Measurements from ENCODE around the gene RHBDL1.

Gene RHBDL1

DNA sequence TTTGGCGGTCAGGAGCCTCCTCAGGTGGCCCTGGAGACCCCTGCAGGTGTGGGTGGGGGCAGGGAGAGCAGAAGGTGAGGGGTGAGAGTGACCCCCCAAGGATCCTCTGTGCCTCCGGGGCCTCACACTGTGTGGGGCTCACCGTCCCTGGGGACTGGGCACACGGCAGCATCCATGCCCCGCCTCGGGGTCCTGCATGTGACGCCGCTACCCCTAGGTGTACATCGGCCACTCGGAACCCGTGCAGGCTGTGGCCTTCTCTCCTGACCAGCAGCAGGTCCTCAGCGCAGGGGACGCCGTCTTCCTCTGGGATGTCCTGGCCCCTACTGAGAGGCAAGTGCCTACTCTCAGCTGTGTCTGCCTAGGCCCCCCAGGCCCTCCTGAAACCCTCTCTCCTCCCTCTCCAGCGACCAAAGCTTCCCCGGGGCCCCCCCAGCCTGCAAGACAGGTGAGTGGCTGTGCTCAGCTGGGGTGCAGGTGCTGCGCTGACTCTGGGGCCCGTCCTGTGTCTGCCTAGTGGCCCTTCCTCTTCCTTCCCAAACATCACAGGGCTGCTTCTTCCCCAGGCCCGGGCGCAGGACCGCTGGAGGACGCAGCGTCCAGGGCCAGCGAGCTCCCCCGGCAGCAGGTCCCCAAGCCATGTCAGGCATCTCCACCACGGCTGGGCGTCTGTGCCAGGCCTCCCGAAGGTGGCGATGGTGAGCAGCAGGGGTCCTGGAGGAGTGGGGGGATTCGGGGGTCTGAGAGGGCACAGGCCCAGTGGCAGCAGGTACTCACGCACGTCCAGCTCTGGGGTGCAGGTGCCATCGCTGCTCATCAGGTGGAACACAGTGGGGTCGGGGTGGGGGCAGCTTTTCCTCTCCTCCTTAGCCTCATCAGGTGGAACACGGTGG is 16.5 kb upstream of the RHBDL1 start:
- DNase-seq: no peak

DNA sequence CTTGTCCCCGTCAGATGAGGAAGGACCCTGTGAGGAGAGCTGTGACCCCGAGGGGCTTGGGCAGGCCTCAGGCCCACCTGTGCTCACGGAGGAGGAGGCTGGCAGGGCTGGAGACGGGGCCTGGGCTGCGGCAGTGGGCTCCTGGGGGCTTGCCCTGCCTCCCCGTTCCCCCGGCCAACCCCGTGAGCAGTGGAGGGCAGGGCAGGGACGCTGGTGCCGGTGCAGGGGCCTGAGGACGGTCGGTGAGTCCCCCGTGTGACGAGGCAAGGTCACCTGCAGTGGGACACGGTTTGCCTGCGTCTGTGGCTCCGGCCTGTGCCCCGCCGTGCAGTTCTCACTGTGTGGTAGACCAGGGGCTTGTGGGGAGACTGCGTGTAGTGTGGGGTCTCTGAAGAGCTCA is 15.9 kb upstream of the RHBDL1 start:
- DNase-seq: no peak

DNA sequence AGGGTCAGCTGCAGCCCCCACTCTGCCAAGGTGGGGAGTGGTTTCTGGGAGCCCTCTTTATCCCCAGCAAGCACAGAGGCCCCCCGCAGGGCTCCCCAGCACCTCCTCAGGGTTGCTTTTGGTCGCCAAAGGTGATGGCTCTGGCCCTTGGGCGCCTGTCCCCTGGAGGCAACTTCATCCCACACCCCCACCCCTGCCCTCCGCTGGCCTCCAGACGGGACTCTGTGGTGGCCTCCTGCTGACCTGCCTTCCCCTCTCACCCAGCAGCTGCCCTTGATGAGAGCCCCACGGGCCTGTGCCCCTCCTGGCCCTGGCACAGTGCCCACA is 15.4 kb upstream of the RHBDL1 start:
- no peak for DNase-seq

DNA sequence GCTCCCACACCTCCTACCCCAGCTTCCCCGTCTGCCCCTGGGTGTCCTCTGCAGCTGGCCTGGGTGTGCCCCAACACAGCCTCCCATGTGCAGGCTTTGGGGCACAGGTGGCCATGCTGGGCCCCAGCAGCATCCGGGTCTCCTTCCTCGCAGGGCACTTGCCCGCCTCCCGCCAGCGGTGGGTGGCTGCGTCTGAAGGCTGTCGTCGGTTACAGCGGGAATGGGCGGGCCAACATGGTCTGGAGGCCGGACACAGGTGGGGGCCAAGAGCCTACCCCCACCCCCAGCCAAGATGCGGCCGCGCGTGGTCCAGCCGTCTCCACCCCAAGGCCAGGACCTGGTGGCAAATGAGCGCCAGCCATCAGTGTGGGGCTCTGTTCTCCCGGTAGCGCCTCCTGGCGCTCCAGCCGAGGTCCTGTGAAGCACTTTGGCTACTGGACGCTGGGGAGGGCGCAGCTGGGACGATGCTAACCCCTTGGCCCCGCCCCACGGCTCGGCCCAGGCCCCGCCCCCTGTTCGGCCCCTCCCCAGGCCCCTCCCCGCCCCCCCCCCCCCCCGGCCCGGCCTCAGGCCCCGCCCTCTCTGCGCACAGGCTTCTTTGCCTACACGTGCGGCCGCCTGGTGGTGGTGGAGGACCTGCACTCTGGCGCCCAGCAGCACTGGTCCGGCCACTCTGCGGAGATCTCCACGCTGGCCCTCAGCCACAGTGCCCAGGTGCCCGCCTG is 14.8 kb upstream of the RHBDL1 start:
- peak; percentile 92 for DNase-seq

DNA sequence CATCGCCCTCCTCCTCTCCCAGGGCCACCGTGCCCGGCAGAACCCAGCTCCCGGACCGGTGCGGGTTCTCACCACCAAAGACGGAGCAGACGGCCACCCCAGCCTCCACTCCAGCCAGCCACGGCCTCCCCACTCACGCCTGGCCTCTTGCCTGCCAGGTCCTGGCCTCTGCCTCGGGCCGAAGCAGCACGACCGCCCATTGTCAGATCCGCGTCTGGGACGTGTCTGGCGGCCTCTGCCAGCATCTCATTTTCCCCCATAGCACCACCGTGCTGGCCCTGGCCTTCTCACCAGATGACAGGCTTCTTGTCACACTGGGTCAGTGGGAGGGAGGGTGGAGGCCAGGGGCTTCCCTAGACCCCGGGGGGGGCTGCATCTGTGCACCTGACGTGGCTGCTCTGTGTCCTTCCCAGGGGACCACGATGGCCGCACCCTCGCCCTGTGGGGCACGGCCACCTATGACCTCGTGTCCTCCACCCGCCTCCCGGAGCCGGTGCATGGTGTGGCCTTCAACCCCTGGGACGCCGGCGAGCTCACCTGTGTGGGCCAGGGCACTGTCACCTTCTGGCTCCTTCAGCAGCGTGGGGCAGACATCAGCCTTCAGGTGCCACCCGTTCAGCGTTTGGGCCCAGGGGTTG is 14.2 kb upstream of the RHBDL1 start:
- DNase-seq: no peak

GRCh38 chr16:662095-662494 is 13.4 kb upstream of the RHBDL1 start:
- no peak for DNase-seq

- DNase-seq: no peak
Observed at GRCh38 chr16:662597-662996, 12.9 kb upstream of the RHBDL1 start.

DNA sequence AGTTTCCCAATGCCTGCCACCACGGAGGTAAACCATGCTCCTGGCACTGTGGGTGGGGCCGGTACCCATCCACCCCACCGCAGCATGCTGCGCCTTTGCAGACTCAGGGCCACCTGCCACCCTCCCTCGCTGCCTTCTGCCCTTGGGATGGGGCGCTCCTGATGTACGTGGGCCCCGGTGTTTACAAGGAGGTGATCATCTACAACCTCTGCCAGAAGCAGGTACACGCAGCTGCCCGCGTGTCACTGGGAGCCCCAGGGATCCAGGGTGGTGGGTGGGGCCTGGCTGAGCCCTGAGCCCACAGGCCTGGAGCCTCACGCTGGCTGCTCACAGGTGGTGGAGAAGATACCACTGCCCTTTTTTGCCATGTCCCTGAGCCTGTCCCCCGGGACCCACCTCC is 8.9 kb upstream of the RHBDL1 start:
- DNase-seq: no peak

GRCh38 chr16:667113-667779 is 8.2 kb upstream of the RHBDL1 start:
- no peak for DNase-seq

GRCh38 chr16:667780-668518 is 7.5 kb upstream of the RHBDL1 start, which contains the start of gene RHOT2:
TSS of gene RHOT2 (plus strand) at chr16:668132. CDS start at chr16:668200, 68 bp downstream.
- DNase-seq: peak; percentile 96

- peak; percentile 11 for DNase-seq
Observed at GRCh38 chr16:668519-669171, 6.8 kb upstream of the RHBDL1 start.

- DNase-seq: no peak
Observed at GRCh38 chr16:669666-670065, 5.8 kb upstream of the RHBDL1 start.

DNA sequence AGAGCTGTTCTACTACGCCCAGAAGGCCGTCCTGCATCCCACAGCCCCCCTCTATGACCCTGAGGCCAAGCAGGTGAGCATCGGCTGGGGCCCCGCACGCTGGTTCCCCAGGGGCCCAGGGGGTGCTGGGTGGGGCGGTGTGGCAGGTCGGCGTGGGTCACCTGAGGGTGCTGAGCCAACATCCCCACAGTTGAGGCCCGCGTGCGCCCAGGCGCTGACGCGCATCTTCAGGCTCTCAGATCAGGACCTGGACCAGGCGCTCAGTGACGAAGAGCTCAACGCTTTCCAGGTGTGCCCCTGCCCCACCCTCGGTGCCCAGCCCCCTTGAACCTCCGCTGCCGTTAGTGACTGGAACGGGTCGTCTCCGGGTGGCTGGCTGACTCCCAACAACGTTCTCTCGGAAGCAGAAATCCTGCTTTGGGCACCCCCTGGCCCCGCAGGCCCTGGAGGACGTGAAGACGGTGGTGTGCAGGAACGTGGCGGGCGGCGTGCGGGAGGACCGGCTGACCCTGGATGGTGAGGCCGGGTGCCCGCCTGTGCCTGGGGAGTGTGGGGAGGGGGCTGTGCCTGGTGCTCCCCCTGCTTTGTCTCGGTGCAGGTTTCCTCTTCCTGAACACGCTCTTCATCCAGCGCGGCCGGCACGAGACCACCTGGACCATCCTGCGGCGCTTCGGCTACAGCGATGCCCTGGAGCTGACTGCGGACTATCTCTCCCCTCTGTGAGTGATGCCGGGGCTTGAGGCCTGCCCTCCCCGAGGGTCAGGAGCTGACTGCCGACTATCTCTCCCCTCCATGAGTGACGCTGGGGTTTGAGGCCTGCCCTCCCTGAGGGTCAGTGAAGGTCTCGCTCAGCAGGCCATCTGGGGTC is 4.8 kb upstream of the RHBDL1 start:
- DNase-seq: no peak

GRCh38 chr16:671353-672131 is 3.9 kb upstream of the RHBDL1 start:
- DNase-seq: no peak

GRCh38 chr16:672371-672770 is 3.1 kb upstream of the RHBDL1 start:
- DNase-seq: no peak

DNA sequence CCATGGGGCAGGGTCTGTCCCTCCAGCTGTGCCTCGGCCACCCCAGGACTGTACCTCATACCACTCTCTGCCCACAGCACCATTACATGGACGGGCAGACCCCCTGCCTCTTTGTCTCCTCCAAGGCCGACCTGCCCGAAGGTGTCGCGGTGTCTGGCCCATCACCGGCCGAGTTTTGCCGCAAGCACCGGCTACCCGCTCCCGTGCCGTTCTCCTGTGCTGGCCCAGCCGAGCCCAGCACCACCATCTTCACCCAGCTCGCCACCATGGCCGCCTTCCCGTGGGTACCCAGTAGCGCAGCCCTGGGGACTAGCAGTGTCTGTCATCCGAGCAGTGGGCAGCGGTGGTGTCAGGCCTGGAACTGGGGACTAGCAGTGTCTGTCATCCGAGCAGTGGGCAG is 2.6 kb upstream of the RHBDL1 start:
- DNase-seq: no peak

DNA sequence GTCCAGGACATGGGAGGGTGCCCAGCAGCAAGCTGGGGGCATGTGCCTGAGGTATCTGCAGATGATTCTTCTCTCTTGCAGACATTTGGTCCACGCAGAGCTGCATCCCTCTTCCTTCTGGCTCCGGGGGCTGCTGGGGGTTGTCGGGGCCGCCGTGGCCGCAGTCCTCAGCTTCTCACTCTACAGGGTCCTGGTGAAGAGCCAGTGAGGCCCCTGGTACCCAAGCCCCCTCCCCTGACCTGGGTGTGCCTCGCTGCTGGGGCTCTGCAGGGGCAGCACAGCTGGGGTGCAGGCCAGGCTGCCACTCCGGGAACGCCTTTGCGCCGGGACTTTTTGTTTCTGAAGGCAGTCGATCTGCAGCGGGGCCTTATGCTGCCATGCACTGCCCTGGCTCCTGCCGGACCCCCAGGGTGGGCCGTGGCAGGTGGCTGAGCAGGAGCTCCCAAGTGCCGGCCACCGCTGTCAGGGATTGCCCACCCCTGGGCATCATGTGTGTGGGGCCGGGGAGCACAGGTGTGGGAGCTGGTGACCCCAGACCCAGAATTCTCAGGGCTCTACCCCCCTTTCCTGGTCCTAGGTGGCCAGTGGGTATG is 2.0 kb upstream of the RHBDL1 start:
- DNase-seq: no peak

GRCh38 chr16:674214-674881 is 1.1 kb upstream of the RHBDL1 start:
- no peak for DNase-seq

DNA sequence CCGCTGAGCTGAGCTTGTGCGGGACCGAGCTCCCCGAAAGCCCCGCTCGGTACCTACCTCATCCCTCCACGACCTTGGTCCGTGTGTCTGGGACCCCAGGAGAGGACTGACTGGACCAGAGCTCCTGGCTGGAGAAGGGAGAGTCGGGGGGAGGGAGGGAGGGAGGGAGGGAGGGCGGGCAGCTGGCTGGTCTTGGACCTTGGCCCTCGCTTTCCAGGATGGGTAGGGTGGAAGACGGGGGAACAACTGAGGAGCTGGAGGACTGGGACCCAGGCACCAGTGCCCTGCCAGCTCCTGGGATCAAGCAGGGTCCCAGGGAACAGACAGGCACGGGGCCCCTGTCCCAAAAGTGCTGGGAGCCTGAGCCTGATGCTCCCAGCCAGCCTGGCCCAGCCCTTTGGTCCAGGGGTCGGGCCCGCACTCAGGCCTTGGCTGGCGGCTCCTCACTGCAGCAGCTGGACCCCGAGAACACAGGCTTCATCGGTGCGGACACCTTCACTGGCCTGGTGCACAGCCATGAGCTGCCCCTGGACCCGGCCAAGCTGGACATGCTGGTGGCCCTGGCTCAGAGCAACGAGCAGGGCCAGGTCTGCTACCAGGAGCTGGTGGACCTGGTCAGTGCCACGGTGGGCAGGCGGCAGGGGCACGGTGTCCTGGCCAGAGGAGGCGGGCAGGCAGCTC is 553 bp downstream of the RHBDL1 start:
- DNase-seq: no peak

All from OCI-M1 (cell line).